MM.1S (cell line): Measurements from ENCODE around the gene OBSL1.
A peak's percentile ranks its signal among the peaks of the same experiment; 100 is the strongest.

Experiments
- DNase-seq: peaks from one replicate; pipeline ENCODE4 v3.0.0-alpha.2; 2015
- H2AFZ ChIP-seq: fragments of 300-600 bp; sonication (generic); 2 replicates; pipeline ENCODE4 v1.6.0; 2016; ENCODE audit warnings: antibody characterized with exemption, low read length
- H3F3A ChIP-seq: fragments of 300-600 bp; sonication (generic); 2 replicates; pipeline ENCODE4 v1.6.1; 2016; ENCODE audit warnings: mild to moderate bottlenecking, antibody characterized with exemption, low read length, moderate library complexity, mixed read lengths; ENCODE audit not compliant: insufficient read depth
- H3K27ac ChIP-seq: fragments of 300-600 bp; sonication (generic); 2 replicates; pipeline ENCODE4 v1.5.1; 2016; ENCODE audit warnings: mild to moderate bottlenecking, low read length
- H3K27me3 ChIP-seq: fragments of 300-600 bp; sonication (generic); replicated peaks from 2 replicates; pipeline ENCODE4 v1.6.0; 2016; ENCODE audit warnings: low read length; ENCODE audit not compliant: insufficient read depth
- H3K36me3 ChIP-seq: fragments of 300-600 bp; sonication (generic); replicated peaks from 2 replicates; pipeline ENCODE4 v1.6.1; 2016; ENCODE audit warnings: mild to moderate bottlenecking, low read length, mixed read lengths; ENCODE audit not compliant: insufficient read depth
- H3K4me1 ChIP-seq: fragments of 300-600 bp; sonication (generic); 2 replicates; pipeline ENCODE4 v1.6.1; 2016; ENCODE audit warnings: low read length, mixed read lengths
- H3K4me2 ChIP-seq: fragments of 300-600 bp; sonication (generic); 2 replicates; pipeline ENCODE4 v1.6.0; 2016; ENCODE audit warnings: low read depth, low read length
- H3K4me3 ChIP-seq: fragments of 300-600 bp; sonication (generic); 2 replicates; pipeline ENCODE4 v1.5.1; 2016; ENCODE audit warnings: low read length, mixed read lengths
- H3K79me2 ChIP-seq: fragments of 300-600 bp; sonication (generic); 2 replicates; pipeline ENCODE4 v1.6.1; 2016; ENCODE audit warnings: mixed run types, low read length, mixed read lengths
- H3K9ac ChIP-seq: fragments of 300-600 bp; sonication (generic); 2 replicates; pipeline ENCODE4 v1.6.1; 2016; ENCODE audit warnings: low read length, mixed read lengths
- H3K9me2 ChIP-seq: fragments of 300-600 bp; sonication (generic); replicated peaks from 2 replicates; pipeline ENCODE4 v1.6.1; 2016; ENCODE audit warnings: mild to moderate bottlenecking, low read length, mixed read lengths; ENCODE audit not compliant: insufficient read depth
- H3K9me3 ChIP-seq: fragments of 300-600 bp; sonication (generic); replicated peaks from 2 replicates; pipeline ENCODE4 v1.6.1; 2016; ENCODE audit warnings: mild to moderate bottlenecking, low read length, mixed read lengths; ENCODE audit not compliant: insufficient read depth
- H4K20me1 ChIP-seq: fragments of 300-600 bp; sonication (generic); 2 replicates; pipeline ENCODE4 v1.6.1; 2016; ENCODE audit warnings: mild to moderate bottlenecking, low read length, moderate library complexity, mixed read lengths; ENCODE audit not compliant: insufficient read depth
- EZH2 ChIP-seq: fragments of 300-600 bp; sonication (generic); optimal IDR thresholded peaks from 2 replicates; pipeline ENCODE3; 2017; ENCODE audit warnings: low read depth, mild to moderate bottlenecking, antibody characterized with exemption, low read length, mixed read lengths
- EZH2phosphoT487 ChIP-seq: fragments of 300-600 bp; sonication (generic); IDR thresholded peaks from 2 replicates; pipeline ENCODE4 v1.6.1; 2018; ENCODE audit warnings: antibody characterized with exemption, low read length
- TF ChIP-seq, protein P1 (sequence below): fragments of 300-600 bp; sonication (generic); IDR thresholded peaks from 2 replicates; pipeline ENCODE4 v1.5.1; 2016; ENCODE audit warnings: antibody characterized with exemption, low read length, mixed read lengths

Gene OBSL1

DNA sequence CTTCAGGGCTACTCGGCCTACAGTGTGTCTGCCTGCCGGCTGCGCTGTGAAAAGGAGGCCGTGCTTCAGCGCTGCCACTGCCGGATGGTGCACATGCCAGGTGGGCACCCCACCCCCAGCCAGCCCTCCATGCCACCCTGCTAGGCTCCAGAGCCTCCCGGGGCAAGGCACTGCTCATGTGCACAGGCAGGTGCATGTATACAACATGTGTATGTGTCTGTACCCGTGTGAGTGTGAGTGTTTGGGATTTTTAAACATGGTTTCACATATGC lies 39.0 kb downstream of the OBSL1 start:
- Histone ChIP-seq H3K4me3 (no peak overlapping the region), H3K9me3 (no peaks in the 10 kb centered on the region), H3K27me3 (peaks cover 57% of the 10 kb centered on the region), H2AFZ (no peak overlapping the region), H4K20me1 (no peaks in the 10 kb centered on the region; the same call in 1 of the 2 replicates), H3K9ac (no peak overlapping the region), H3K36me3 (no peaks in the 10 kb centered on the region), H3K9me2 (no peaks in the 10 kb centered on the region), H3F3A (no peaks in the 10 kb centered on the region), H3K4me2 (no peak overlapping the region), H3K27ac (no peak overlapping the region), H3K79me2 (no peaks in the 10 kb centered on the region), H3K4me1 (peaks cover 5% of the 10 kb centered on the region; the same call in 1 of the 2 replicates)
- TF ChIP-seq EZH2 (no peak), EZH2phosphoT487 (no peak)
- no peak for DNase-seq

DNA sequence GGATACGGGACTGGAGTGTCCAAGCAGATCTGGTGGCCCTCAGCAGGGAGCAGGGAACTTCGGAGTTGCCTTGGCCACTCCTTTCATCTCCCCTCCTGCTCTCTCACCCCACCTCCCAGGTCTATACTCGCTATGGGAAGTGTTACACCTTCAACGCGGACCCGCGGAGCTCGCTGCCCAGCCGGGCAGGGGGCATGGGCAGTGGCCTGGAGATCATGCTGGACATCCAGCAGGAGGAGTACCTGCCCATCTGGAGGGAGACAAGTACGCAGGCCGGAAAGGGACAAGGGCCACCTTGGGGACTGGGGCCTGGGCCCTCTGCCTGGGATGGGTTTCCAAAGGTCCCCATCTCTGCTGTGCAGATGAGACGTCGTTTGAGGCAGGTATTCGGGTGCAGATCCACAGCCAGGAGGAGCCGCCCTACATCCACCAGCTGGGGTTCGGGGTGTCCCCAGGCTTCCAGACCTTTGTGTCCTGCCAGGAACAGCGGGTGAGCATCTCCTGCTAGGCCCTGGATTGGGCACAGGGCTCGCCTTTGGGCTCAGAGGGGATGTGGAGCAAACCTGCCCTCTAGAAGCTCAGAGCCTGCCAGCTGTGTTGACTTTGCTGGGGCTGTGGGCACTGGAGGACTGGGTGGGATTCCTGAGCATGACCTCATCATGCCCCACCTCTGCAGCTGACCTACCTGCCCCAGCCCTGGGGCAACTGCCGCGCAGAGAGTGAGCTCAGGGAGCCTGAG lies 39.5 kb downstream of the OBSL1 start:
- no peak for TF ChIP-seq EZH2
- TF ChIP-seq EZH2phosphoT487, result no peak
- TF ChIP-seq, protein P1, sequence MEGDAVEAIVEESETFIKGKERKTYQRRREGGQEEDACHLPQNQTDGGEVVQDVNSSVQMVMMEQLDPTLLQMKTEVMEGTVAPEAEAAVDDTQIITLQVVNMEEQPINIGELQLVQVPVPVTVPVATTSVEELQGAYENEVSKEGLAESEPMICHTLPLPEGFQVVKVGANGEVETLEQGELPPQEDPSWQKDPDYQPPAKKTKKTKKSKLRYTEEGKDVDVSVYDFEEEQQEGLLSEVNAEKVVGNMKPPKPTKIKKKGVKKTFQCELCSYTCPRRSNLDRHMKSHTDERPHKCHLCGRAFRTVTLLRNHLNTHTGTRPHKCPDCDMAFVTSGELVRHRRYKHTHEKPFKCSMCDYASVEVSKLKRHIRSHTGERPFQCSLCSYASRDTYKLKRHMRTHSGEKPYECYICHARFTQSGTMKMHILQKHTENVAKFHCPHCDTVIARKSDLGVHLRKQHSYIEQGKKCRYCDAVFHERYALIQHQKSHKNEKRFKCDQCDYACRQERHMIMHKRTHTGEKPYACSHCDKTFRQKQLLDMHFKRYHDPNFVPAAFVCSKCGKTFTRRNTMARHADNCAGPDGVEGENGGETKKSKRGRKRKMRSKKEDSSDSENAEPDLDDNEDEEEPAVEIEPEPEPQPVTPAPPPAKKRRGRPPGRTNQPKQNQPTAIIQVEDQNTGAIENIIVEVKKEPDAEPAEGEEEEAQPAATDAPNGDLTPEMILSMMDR, result no peak
- Histone ChIP-seq H3F3A (no peaks in the 10 kb centered on the region), H3K4me3 (no peak overlapping the region), H3K27ac (no peak overlapping the region), H3K79me2 (no peaks in the 10 kb centered on the region), H3K9ac (no peak overlapping the region), H4K20me1 (no peaks in the 10 kb centered on the region; the same call in 1 of the 2 replicates), H2AFZ (no peak overlapping the region), H3K36me3 (no peaks in the 10 kb centered on the region), H3K27me3 (peaks cover 62% of the 10 kb centered on the region), H3K9me3 (no peaks in the 10 kb centered on the region), H3K4me1 (peaks cover 5% of the 10 kb centered on the region; the same call in 1 of the 2 replicates), H3K4me2 (no peak overlapping the region), H3K9me2 (no peaks in the 10 kb centered on the region)
- DNase-seq, result no peak

DNA sequence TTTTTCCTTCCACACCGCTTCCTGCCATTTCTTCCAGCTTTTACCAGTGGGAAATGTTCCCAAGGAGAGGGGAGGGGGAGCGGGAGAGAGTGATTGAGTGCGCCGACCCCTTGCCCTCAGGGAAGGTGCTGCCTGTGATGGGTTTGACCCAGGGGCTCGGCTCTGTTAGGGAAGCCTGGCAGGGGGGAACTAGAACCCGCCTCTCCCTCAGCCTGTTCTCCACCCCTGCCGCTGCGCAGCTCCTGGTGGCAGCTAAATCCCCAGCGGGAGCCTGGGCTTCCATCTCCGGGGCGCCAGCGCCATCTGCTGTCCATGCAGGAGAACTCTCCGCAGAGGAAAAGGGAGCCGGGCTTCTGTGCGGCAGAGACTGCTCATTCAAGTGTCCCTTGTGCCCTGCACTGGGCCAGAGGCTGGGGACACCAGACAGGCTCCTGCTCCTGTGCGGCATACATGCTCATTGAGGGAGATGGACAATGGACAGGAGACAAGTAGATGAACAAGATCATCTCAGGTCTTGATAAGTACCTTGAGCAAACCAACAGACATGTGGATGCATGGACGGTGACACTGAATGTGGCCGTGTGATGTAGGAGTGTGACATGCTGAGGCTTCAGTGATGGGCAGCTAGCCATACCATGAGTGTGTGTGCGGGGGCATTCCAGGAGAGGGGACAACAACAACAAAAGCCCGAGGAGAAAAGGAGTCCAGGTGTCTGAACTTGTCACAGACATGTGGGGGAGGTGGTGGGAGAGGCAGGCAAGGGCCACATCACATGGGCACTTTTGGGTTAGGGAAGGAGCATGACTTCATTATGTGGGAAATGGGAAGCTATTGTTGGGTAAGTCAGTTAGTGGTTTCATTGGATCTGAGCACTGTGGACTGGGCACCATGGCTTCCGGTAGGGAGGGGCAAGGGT lies 41.0 kb downstream of the OBSL1 start:
- no peak for TF ChIP-seq EZH2
- TF ChIP-seq, protein P1, result peak; percentile 92
- no peaks in the 10 kb centered on the region for H3K9me3 ChIP-seq
- peak; percentile 79 for DNase-seq
- no peak overlapping the region for H3K4me2 ChIP-seq
- no peak overlapping the region for H3K4me3 ChIP-seq
- H3K79me2 ChIP-seq, result no peaks in the 10 kb centered on the region
- no peak overlapping the region for H3K9ac ChIP-seq
- H3F3A ChIP-seq, result no peaks in the 10 kb centered on the region
- H4K20me1 ChIP-seq, result no peaks in the 10 kb centered on the region; the same call in 1 of the 2 replicates
- no peaks in the 10 kb centered on the region for H3K9me2 ChIP-seq
- H2AFZ ChIP-seq, result no peak overlapping the region
- H3K36me3 ChIP-seq, result no peaks in the 10 kb centered on the region
- peaks cover 5% of the 10 kb centered on the region; the same call in 1 of the 2 replicates for H3K4me1 ChIP-seq
- no peak overlapping the region for H3K27ac ChIP-seq
- peaks cover 76% of the 10 kb centered on the region for H3K27me3 ChIP-seq
